ENCODE results near the gene ADAMTS3.

Gene ADAMTS3

DNA sequence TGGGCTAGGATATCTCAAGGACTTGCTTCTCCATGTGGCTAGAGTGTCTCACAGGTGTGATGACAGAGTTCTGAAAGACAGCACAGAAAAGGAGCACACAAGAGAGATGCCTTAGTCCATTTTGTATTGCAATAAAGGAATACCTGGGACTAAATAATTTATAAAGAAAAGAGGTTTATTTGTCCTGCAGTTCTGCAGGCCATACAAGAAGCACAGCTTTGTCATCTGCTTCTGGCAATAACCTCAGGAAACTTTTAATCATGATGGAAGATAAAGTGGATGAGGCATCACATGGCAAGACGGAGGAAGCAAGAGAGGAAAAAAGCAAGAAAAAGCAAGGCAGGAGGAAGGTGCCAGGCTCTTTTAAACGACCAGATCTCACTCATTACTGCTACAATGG is 126.9 kb downstream of the ADAMTS3 start:
- TF ChIP-seq, protein P1, sequence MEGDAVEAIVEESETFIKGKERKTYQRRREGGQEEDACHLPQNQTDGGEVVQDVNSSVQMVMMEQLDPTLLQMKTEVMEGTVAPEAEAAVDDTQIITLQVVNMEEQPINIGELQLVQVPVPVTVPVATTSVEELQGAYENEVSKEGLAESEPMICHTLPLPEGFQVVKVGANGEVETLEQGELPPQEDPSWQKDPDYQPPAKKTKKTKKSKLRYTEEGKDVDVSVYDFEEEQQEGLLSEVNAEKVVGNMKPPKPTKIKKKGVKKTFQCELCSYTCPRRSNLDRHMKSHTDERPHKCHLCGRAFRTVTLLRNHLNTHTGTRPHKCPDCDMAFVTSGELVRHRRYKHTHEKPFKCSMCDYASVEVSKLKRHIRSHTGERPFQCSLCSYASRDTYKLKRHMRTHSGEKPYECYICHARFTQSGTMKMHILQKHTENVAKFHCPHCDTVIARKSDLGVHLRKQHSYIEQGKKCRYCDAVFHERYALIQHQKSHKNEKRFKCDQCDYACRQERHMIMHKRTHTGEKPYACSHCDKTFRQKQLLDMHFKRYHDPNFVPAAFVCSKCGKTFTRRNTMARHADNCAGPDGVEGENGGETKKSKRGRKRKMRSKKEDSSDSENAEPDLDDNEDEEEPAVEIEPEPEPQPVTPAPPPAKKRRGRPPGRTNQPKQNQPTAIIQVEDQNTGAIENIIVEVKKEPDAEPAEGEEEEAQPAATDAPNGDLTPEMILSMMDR (IDR thresholded peaks at IDR 0.05): no peak

DNA sequence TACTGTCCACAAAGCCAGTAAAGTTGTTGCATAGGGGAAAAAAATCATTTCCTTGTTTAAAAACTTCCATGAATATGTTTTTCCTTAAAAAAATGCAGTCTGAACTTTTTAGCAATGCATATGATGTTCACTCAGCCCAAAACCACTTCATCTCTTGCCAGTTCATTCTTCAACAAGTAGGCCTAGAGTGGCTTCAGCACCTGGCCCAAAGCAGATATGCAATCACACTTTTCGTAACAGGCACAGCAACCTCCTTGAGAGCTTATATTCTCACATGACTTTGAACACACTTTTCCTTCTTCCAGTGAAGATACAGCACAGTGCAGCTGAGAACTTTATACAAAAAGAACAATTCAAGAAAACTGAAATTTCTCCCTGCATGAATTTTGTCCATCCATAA is 128.6 kb downstream of the ADAMTS3 start:
- TF ChIP-seq, protein P1 (IDR thresholded peaks at IDR 0.05): no peak

DNA sequence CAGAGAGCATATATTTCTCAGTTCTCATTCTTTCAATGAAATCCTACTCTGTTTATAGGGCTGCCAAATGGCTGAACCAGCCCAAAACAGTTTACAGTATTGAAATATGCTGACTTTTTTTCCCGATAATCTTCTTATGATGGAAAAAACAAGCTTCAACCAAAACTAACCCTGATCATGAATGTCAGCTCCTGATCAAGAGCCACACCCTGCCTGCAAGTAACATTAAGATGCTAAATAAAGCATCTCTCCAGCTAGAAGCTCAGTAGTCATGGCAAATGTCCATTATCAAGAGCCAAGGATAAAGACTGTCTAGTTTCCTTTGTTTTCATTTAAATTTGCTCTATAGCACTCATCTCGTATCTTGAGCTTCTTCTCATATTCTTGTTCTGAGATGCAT is 136.0 kb downstream of the ADAMTS3 start:
- TF ChIP-seq, protein P1 (IDR thresholded peaks at IDR 0.05): no peak

DNA sequence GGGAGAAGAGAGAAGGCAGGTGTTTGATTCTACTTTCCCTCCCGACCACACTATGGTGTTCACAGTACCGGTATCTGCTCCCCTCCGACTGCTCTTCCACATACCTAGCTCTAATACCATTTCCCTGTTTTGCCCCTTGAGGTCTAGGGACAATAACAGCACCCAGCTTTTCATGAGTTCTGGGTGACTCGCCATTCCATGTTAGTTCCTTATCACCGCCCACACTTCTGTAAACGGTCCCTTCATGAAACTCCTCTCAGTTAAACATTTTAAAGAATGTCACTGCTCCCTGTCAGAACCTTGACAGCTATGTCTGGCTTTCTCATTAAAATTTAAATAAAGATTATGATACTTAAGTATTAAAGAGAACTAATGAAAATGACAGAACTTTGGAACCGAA is 136.7 kb downstream of the ADAMTS3 start:
- TF ChIP-seq, protein P1 (IDR thresholded peaks at IDR 0.05): no peak

DNA sequence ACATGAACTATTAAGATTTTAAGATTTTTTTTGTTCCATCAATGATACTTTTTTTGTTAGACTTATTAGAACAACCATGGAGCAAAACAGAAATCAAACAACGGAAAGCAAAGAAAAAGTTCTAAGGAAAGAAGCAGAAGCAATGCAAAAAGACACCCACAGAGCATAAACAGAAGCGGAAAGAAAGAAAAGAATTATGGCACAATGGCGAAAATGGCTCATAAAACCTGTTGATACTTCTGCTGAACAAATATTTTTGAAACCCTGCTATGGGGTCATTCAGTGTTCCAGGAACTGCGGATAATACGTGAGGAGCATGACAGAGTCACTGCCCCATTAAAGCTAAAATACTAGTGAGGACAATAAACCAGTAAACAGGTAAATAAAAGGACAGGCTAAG is 138.0 kb downstream of the ADAMTS3 start:
- TF ChIP-seq, protein P1 (IDR thresholded peaks at IDR 0.05): no peak

DNA sequence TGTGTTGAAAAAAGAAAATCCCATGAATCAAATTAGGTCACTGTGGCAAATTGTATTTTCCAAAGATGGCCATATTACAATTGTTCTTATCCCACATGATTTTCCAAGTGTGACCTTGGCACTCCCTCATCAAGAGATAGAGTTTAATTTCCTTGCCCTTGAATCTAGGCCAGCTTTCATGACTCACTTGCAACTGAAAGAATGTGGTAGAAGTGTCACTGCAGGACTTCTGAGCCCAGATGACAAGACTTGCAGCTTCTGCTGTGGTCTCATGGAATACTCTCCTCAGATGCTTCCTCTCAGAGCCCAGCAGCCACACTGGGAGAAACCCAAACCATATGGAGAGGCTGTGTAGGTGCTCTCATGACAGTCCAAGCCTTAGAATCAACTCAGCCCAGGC is 139.0 kb downstream of the ADAMTS3 start:
- TF ChIP-seq, protein P1 (IDR thresholded peaks at IDR 0.05): no peak

DNA sequence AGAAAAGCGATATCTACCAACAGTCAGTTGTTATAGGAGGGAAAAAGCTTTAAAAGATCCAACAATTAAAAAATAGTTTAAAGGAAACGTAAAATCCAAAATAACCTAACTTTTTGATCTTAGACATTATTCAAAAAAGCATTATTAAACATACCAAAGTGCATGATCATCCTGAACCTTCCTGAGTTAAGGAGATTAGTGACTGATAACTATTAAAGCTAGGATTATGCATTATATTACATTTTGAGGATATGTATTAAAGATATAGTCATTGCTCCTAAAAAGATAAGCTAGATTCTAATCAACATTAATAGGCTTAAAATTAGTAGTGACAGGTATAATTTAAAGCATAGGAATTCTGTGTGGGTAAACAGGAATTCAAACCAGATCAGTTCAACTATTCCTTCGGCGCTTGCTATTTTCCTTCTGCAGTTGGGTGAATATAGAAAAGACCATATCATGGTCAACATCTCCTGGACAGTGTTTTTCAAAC is 139.6 kb downstream of the ADAMTS3 start:
- TF ChIP-seq, protein P1 (IDR thresholded peaks at IDR 0.05): no peak

DNA sequence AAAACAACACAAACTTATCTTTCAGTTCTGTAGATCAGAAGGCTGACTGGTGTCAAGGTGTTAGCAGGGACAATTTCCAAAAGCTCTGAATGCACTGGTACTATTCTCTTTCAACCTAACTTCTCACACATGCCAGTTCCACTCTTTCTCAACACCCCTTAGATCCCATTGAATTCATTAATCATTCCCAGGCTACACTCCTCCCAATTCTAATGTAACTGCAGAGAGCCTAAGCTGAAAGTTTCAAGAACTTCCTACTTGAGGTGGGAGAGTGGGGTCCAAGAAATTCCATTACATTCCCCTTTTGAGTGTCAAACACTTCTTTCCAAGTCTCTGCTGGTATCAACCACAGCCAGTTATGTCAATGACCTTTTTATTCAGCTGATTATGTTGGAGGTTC is 142.0 kb downstream of the ADAMTS3 start:
- TF ChIP-seq, protein P1 (IDR thresholded peaks at IDR 0.05): no peak

Data from LNCAP (cell line).